ENCODE results near the gene VAV3. TPM values are rescaled to one million over a fixed set of nuclear protein-coding genes. Genes with fewer than 3 reads are reported as not detected.

Gene VAV3
- total and polyA plus RNA-seq, 2 of the 13 experiments (the other 11 are each of a cell fraction or from before 2014, with no cell fraction given), result 15.9 to 29.8 TPM

DNA sequence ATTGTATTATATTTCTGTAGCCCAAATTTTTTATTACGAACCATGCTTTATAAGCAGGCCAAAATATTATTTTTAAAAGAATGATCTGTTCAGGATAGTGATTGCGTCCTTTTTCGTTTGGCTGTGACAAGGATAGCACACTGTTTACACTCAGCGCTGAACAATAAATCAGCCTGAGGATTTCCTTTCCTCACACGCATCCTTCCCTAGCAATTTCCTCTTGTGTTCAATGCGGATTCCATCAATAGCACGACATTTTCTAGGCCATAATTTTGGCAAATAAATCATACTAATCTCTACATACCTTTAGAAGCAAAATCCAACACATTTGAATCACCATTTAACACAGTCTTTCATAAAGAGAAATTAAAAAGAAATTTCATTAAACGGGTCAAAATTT lies 1.6 kb upstream of the VAV3 start (continued):
- TF ChIP-seq, protein P1, sequence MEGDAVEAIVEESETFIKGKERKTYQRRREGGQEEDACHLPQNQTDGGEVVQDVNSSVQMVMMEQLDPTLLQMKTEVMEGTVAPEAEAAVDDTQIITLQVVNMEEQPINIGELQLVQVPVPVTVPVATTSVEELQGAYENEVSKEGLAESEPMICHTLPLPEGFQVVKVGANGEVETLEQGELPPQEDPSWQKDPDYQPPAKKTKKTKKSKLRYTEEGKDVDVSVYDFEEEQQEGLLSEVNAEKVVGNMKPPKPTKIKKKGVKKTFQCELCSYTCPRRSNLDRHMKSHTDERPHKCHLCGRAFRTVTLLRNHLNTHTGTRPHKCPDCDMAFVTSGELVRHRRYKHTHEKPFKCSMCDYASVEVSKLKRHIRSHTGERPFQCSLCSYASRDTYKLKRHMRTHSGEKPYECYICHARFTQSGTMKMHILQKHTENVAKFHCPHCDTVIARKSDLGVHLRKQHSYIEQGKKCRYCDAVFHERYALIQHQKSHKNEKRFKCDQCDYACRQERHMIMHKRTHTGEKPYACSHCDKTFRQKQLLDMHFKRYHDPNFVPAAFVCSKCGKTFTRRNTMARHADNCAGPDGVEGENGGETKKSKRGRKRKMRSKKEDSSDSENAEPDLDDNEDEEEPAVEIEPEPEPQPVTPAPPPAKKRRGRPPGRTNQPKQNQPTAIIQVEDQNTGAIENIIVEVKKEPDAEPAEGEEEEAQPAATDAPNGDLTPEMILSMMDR (CRISPR knock-in tag; IDR thresholded peaks at IDR 0.05), result no peak
- TF ChIP-seq EEA1 (CRISPR knock-in tag; IDR thresholded peaks at IDR 0.05; ENCODE audit: borderline replicate concordance), result no peak

DNA sequence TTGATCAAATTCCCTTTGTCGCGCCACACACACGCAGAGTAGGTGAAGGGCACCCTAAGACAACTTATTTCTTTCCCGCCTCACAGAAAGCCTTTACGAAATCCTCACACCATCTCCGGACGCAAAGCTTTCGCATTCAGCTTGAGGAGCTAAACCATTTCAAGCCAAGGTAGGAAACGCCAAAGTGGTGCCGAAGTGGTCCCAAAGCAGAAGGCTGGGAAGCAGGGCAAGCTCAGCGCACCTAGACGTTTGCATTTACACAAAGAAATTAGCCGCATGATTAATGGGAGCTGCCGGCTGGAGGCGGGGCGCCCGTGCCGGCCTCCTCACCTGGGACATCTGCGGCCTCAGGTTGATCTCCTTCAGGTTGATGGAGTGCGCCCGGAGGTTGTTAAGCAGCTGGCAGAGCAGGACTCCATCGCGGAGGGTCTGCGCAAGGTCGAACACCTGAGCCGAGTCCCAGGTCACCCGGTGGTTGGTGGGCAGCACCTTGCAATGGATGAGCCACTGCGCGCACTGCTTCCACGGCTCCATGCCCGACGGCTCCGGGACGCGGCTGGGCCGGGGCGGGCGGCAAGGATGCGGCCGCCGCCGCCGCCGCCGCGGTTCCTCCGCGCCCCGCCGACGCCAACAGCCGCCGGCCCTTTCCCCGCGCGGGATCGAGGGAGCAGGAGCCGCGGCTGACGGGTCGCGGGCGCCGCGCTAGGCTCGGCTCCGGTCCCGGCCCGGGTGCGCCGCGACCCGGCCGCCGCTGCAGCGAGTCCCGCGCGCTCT lies 457 bp downstream of the VAV3 start:
- ChIA-PET CTCF (ENCODE audit: low intra/inter-chr PET ratio, low total read pairs) (no interaction called here), POLR2A (no interaction called here)
- no peak for DNase-seq (ENCODE audit: low spot score)
- in situ Hi-C loops (cut with HindIII; ENCODE audit: extremely low pct_ligation_motif_present, low pct_unique_long_range_greater_than_20kb), result no loop called here
- FAIRE-seq, result no peak
- Histone ChIP-seq H3K9ac (ENCODE audit: insufficient read depth, low read depth, low read length) (no peak overlapping the region), H3K9me3 (ENCODE audit: low read length) (no peaks in the 10 kb centered on the region), H3K36me3 (replicated peaks in 1 of 2; ENCODE audit: control insufficient read depth in 1 of 2, insufficient read depth in 2 of 2, low read length in 2 of 2) (no peaks in the 10 kb centered on the region), H3K27ac (ENCODE audit: extremely low read length, insufficient read depth, low read length) (no peak overlapping the region), H3K4me2 (ENCODE audit: low read depth, low read length) (peak overlapping the region; percentile 60), H3K79me2 (ENCODE audit: insufficient read depth, low read length) (no peaks in the 10 kb centered on the region), H3K4me1 (ENCODE audit: insufficient read depth, low read length) (peaks cover 18% of the 10 kb centered on the region; the same call in 1 of the 2 replicates), H3K27me3 (ENCODE audit: control insufficient read depth in 1 of 2, insufficient read depth in 2 of 2, low read length in 2 of 2) (peaks cover 6 to 26% of the 10 kb centered on the region in 2 experiments), H4K20me1 (ENCODE audit: insufficient read depth, low read length) (no peaks in the 10 kb centered on the region), H3K4me3 (replicated peaks in 1 of 3; ENCODE audit: insufficient read depth in 1 of 3, low read depth in 2 of 3, low read length in 3 of 3) (peak overlapping the region in 2 of 3 experiments; percentile 6 to 58; a peak in 1 of 6 replicates), H2AFZ (ENCODE audit: low read length) (no peak overlapping the region)
- peak; percentile 12 for ATAC-seq
- intact Hi-C loops (cut with micrococcal nuclease; ENCODE audit: unreplicated experiment), result loop anchor here (1.0 kb wide), 1 partner anchor 161 kb away; no protein-coding TSS in a partner anchor
- peak; percentile 2; the same call in 1 of the 2 replicates for TF ChIP-seq ZNF800 (CRISPR knock-in tag; IDR thresholded peaks at IDR 0.05)
- TF ChIP-seq ISX (CRISPR knock-in tag; conservative IDR thresholded peaks at IDR 0.05), result no peak
- peak; percentile 73 for TF ChIP-seq ZNF777 (CRISPR knock-in tag; IDR thresholded peaks at IDR 0.05)
- no peak for TF ChIP-seq U2AF2 (IDR thresholded peaks at IDR 0.05; ENCODE audit: low read depth, low read length)
- BruUV-seq (replicated peaks), result no TSS peak
- WGBS (ENCODE audit: low lambda C conversion rate), result 16% methylated on average over 19 of the region's 79 CpGs
